HG03045 (cell line): ENCODE data around the gene USP15.

Experiments
- ATAC-seq: cut with Tn5 transposase; IDR thresholded peaks from one replicate; pipeline ENCODE4 v1.9.1; 2021; ENCODE audit warnings: mild to moderate bottlenecking, moderate library complexity; ENCODE audit not compliant: unreplicated experiment

The USP15 gene

GRCh38 chr12:62259993-62260732 is at the start of gene USP15:
Gene USP15 (plus strand): TSS chr12:62260404. CDS start chr12:62260415, 11 bp downstream.
- peak; percentile 79 for ATAC-seq

- ATAC-seq = no peak
Measured at GRCh38 chr12:62210422-62210821, 49.8 kb upstream of the USP15 start.

- ATAC-seq = no peak
Measured at GRCh38 chr12:62211510-62211909, 48.7 kb upstream of the USP15 start.

- ATAC-seq = no peak
Measured at GRCh38 chr12:62214846-62215245, 45.4 kb upstream of the USP15 start.

- ATAC-seq = no peak
Measured at GRCh38 chr12:62215506-62215905, 44.7 kb upstream of the USP15 start.

GRCh38 chr12:62217466-62218194 is 42.6 kb upstream of the USP15 start:
- no peak for ATAC-seq

- ATAC-seq = no peak
Measured at GRCh38 chr12:62221107-62221506, 39.1 kb upstream of the USP15 start.

- no peak for ATAC-seq
Measured at GRCh38 chr12:62224601-62225000, 35.6 kb upstream of the USP15 start.

- no peak for ATAC-seq
Measured at GRCh38 chr12:62227091-62227490, 33.1 kb upstream of the USP15 start.

- no peak for ATAC-seq
Measured at GRCh38 chr12:62230652-62231051, 29.6 kb upstream of the USP15 start.

- ATAC-seq = no peak
Measured at GRCh38 chr12:62232143-62232729, 28.0 kb upstream of the USP15 start.

- ATAC-seq = no peak
Measured at GRCh38 chr12:62233805-62234204, 26.4 kb upstream of the USP15 start.

GRCh38 chr12:62239571-62239970 is 20.6 kb upstream of the USP15 start:
- ATAC-seq = no peak

- no peak for ATAC-seq
Measured at GRCh38 chr12:62247281-62248045, 12.7 kb upstream of the USP15 start.

GRCh38 chr12:62248873-62249272 is 11.3 kb upstream of the USP15 start:
- ATAC-seq = no peak

- no peak for ATAC-seq
Measured at GRCh38 chr12:62249419-62249818, 10.8 kb upstream of the USP15 start.

- ATAC-seq = peak; percentile 96
Measured at GRCh38 chr12:62250671-62251608, 9.3 kb upstream of the USP15 start.

- peak; percentile 11 for ATAC-seq
Measured at GRCh38 chr12:62251609-62251958, 8.6 kb upstream of the USP15 start.

- no peak for ATAC-seq
Measured at GRCh38 chr12:62252576-62252975, 7.6 kb upstream of the USP15 start.

- ATAC-seq = no peak
Measured at GRCh38 chr12:62254967-62255366, 5.2 kb upstream of the USP15 start.
